Gastroesophageal sphincter (tissue), 3 donors: ENCODE results near the gene SCYGR4.

Experiments
- CTCF ChIP-seq, 4 experiments: fragments of 200-600 bp in 2 of 4; fragments of 450-650 bp in 2 of 4; sonication (generic) in 1 of 4; IDR thresholded peaks; one replicate each; pipeline ENCODE4 v1.5.1; 2017 to 2019; ENCODE audit warnings: antibody characterized with exemption in 4 of 4, mild to moderate bottlenecking in 2 of 4, moderate library complexity in 2 of 4
- POLR2A ChIP-seq, 2 donors: fragments of 450-650 bp; IDR thresholded peaks; one replicate each; pipeline ENCODE4 v1.6.1; 2017; ENCODE audit warnings: antibody characterized with exemption in 2 of 2, mild to moderate bottlenecking in 2 of 2, moderate library complexity in 1 of 2

DNA sequence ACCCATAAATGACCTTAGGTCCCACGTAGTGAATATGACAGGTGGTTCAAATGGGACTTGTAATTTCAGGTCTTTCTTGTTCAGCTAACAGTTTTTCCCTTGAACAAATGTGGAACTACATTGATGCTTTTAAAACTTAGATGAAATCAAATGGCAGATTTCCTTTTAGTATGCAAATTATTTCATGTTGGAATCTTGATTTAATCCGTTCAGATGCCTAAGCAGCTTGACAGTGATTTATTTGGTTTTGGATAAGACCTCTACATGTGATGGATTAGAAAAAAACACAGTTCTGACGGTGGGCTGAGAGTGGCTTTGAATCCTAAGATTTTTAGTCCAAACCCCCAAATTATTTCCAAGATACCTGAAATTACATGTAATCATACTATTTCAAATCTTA, 16.9 kb downstream of the SCYGR4 start:
- TF ChIP-seq CTCF (IDR thresholded peaks at IDR 0.05): no peak
- TF ChIP-seq POLR2A (IDR thresholded peaks at IDR 0.05): no peak
